ENCODE measurements around the gene FOXD4.
"Not testable (repeated sequence)": the region's sequence is repeated elsewhere in the genome, so short reads cannot be mapped to it uniquely, and the experiment has no call there.

- not testable (repeated sequence) for TF ChIP-seq EZH2phosphoT487 (conservative IDR thresholded peaks at IDR 0.05; ENCODE audit: low read length); CTCF (IDR thresholded peaks at IDR 0.05; ENCODE audit: insufficient read depth, low read length, poor library complexity, severe bottlenecking)
Measured at GRCh38 chr9:113468-114266, 4.5 kb downstream of the FOXD4 start.

Measured in SU-DHL-6 (cell line).